Measurements from ENCODE around the gene CEP112.

DNA sequence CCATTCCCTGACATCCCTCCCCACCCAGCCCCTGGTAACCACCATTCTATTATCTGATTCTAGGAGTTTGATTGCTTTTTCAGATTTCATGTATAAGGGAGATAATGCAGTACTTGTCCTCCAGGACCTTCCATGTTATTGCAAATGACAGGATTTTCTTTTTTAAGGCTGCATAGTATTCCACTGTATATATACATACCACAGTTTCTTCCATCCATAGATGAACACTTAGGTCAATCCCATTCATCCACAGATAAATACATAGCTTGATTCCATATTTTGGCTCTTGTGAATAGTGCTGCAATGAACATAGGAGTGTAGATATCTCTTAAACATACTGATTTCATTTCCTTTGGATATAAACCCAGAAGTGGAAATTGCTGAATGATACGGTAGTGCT, 183.3 kb downstream of the CEP112 start:
- TF ChIP-seq, protein P1, sequence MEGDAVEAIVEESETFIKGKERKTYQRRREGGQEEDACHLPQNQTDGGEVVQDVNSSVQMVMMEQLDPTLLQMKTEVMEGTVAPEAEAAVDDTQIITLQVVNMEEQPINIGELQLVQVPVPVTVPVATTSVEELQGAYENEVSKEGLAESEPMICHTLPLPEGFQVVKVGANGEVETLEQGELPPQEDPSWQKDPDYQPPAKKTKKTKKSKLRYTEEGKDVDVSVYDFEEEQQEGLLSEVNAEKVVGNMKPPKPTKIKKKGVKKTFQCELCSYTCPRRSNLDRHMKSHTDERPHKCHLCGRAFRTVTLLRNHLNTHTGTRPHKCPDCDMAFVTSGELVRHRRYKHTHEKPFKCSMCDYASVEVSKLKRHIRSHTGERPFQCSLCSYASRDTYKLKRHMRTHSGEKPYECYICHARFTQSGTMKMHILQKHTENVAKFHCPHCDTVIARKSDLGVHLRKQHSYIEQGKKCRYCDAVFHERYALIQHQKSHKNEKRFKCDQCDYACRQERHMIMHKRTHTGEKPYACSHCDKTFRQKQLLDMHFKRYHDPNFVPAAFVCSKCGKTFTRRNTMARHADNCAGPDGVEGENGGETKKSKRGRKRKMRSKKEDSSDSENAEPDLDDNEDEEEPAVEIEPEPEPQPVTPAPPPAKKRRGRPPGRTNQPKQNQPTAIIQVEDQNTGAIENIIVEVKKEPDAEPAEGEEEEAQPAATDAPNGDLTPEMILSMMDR (IDR thresholded peaks at IDR 0.05): no peak
- no peak for TF ChIP-seq TCF7L2 (IDR thresholded peaks at IDR 0.05; ENCODE audit: low read depth, low read length)
- TF ChIP-seq, protein P2, sequence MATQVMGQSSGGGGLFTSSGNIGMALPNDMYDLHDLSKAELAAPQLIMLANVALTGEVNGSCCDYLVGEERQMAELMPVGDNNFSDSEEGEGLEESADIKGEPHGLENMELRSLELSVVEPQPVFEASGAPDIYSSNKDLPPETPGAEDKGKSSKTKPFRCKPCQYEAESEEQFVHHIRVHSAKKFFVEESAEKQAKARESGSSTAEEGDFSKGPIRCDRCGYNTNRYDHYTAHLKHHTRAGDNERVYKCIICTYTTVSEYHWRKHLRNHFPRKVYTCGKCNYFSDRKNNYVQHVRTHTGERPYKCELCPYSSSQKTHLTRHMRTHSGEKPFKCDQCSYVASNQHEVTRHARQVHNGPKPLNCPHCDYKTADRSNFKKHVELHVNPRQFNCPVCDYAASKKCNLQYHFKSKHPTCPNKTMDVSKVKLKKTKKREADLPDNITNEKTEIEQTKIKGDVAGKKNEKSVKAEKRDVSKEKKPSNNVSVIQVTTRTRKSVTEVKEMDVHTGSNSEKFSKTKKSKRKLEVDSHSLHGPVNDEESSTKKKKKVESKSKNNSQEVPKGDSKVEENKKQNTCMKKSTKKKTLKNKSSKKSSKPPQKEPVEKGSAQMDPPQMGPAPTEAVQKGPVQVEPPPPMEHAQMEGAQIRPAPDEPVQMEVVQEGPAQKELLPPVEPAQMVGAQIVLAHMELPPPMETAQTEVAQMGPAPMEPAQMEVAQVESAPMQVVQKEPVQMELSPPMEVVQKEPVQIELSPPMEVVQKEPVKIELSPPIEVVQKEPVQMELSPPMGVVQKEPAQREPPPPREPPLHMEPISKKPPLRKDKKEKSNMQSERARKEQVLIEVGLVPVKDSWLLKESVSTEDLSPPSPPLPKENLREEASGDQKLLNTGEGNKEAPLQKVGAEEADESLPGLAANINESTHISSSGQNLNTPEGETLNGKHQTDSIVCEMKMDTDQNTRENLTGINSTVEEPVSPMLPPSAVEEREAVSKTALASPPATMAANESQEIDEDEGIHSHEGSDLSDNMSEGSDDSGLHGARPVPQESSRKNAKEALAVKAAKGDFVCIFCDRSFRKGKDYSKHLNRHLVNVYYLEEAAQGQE (IDR thresholded peaks at IDR 0.05; ENCODE audit: insufficient read depth in 1 of 2, low read depth in 2 of 2, low read length in 1 of 2): no peak
